ENCODE results near the gene HEATR5A. TPM values are rescaled to one million over a fixed set of nuclear protein-coding genes. Genes with fewer than 3 reads are reported as not detected.

The HEATR5A gene
- total and polyA plus RNA-seq, 9 of the 15 experiments (the other 6 are each of a cell fraction or from before 2014, with no cell fraction given), result 8.0 to 50.9 (median 23.0) TPM

DNA sequence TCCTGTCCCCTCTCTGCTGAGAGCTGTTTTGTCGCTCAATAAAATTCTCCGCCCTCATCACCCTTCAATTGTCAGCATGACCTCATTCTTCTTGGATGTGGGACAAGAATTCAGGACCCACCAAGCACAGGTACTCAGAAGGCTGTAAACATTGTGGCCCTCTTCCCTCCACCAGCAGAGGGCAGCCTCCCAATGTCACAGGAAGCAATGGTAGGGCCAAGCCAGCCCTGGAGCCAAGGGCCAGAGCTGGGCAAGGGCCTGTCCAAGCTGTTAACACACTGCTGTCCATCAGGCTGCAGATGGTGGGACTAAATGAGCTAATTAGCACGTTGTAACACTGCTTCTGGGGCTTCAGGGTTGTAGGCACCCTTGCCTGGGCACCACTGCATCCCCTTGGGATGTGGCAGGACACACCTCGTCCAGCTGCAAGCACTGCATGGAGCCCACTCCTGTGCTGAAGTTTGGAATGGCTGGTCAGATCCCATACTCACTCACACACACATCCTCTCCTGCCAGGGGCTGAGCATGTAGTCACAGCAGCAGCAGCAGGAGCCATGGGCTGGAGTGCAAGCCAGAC is 150.1 kb downstream of the HEATR5A start:
- Histone ChIP-seq H3K9ac (ENCODE audit: insufficient read depth in 1 of 2, low read depth in 2 of 2, low read length in 2 of 2) (no peak overlapping the region), H3K9me1 (ENCODE audit: control insufficient read depth, insufficient read depth, low read length) (peaks cover 3% of the 10 kb centered on the region), H4K20me1 (replicated peaks; ENCODE audit: control insufficient read depth, insufficient read depth, low read length) (no peaks in the 10 kb centered on the region), H3K79me2 (ENCODE audit: control insufficient read depth, insufficient read depth, low read length) (no peaks in the 10 kb centered on the region), H3K9me3 (replicated peaks; ENCODE audit: control insufficient read depth, insufficient read depth, low read depth, low read length) (no peaks in the 10 kb centered on the region; the same call in 1 of the 2 replicates), H3K4me3 (no peak overlapping the region), H3K4me1 (replicated peaks in 1 of 2; ENCODE audit: control insufficient read depth in 2 of 2, insufficient read depth in 2 of 2, low read length in 2 of 2) (peaks cover 6% of the 10 kb centered on the region in 2 experiments; a peak in 3 of 5 replicates), H3K36me3 (ENCODE audit: control insufficient read depth, insufficient read depth, low read length) (no peaks in the 10 kb centered on the region), H3K27ac (ENCODE audit: extremely low read depth, low read depth, low read length) (no peak overlapping the region), H3K4me2 (ENCODE audit: insufficient read depth, low read length) (no peak overlapping the region), H3K27me3 (ENCODE audit: control insufficient read depth in 2 of 2, insufficient read depth in 2 of 2, low read length in 2 of 2) (no peaks in the 10 kb centered on the region), H2AFZ (ENCODE audit: low read depth, low read length) (no peak overlapping the region)
- POLR2A ChIA-PET, result interaction anchor here (1.0 kb wide), 1 partner anchor 13 kb away, joined by 3 read pairs; no protein-coding TSS in a partner anchor
- no TSS peak for BruUV-seq (replicated peaks)
- FAIRE-seq (no peak), DNase-seq (ENCODE audit: extremely low read depth in 1 of 4, low spot score in 3 of 4) (peak in 3 of 4 experiments; percentile 13 to 40 (median 16)), ATAC-seq (peak; percentile 83)
- in situ Hi-C loops (cut with MboI) (no loop called here), intact Hi-C loops (cut with micrococcal nuclease) (no loop called here)
- TF ChIP-seq, protein P1, sequence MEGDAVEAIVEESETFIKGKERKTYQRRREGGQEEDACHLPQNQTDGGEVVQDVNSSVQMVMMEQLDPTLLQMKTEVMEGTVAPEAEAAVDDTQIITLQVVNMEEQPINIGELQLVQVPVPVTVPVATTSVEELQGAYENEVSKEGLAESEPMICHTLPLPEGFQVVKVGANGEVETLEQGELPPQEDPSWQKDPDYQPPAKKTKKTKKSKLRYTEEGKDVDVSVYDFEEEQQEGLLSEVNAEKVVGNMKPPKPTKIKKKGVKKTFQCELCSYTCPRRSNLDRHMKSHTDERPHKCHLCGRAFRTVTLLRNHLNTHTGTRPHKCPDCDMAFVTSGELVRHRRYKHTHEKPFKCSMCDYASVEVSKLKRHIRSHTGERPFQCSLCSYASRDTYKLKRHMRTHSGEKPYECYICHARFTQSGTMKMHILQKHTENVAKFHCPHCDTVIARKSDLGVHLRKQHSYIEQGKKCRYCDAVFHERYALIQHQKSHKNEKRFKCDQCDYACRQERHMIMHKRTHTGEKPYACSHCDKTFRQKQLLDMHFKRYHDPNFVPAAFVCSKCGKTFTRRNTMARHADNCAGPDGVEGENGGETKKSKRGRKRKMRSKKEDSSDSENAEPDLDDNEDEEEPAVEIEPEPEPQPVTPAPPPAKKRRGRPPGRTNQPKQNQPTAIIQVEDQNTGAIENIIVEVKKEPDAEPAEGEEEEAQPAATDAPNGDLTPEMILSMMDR (IDR thresholded peaks at IDR 0.05 in 2 of 3, conservative IDR thresholded peaks at IDR 0.05 in 1 of 3; ENCODE audit: insufficient read depth in 2 of 3, low read depth in 1 of 3, low read length in 3 of 3), result peak; percentile 29 to 43 (median 37)
- TF ChIP-seq RAD21 (CRISPR knock-in tag; conservative IDR thresholded peaks at IDR 0.05 in 1 of 2, IDR thresholded peaks at IDR 0.05 in 1 of 2) (peak in 1 of 2 experiments; percentile 33; a peak in 2 of 4 replicates), FOXA1 (IDR thresholded peaks at IDR 0.05; ENCODE audit: borderline replicate concordance) (no peak), ZFP36 (IDR thresholded peaks at IDR 0.05; ENCODE audit: low read depth, low read length, partially characterized antibody) (peak; percentile 59)
- CTCF ChIA-PET (ENCODE audit: low intra/inter-chr PET ratio), result no interaction called here
- 75% methylated on average over 4 of the region's 4 CpGs for WGBS (ENCODE audit: insufficient coverage, low coverage, missing lambda C conversion rate)
